NCI-H526 treated with DMSO at 0.1 percent for 48 hours (cell line): Measurements from ENCODE around the gene CFAP119.

Source experiments
- DNase-seq: peaks from one replicate; lab custom pipeline; 2025; lab: John Stamatoyannopoulos, UW

CFAP119 gene

DNA sequence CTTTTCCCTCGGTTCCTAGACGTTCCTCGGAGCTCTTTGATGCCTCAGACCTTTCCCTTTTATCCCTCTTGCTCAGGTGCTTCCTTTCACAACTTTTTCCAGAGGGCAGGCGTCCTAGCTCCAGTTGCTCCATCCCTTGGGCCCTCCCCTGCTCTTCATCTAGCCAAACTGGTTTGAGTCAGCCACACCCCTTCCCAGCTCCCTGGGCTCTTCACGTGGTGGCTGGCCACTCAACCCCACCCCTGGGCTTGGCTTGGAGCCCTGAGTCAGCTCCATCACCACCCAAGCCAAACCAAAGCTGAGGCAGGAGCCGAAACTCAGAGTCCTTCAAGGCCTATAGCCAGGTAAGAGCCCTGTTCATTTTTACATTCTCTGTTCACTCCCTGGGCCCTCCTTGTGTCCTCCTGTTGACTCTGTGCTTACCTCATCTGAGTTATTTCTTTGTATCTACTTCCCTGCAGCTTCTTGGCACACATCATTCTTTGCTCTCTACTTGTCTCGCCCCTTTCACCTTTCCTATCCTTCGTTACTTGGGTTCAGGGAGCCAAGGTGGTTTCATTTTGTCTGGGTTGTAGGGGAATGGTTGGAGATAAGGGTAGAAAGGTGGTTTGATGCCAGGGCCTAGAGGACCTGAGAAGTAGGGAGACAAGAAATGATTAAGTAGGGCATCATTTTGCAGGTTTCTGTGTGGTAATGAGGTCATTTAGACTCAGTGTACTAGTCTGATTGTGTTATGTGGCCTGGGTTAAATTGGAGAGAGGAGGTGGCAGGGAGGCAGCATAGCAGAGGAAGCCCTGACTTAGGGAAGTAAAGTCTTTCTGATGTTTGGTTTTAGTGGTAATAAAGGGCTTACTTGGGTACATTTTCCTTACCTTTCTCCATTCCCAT is 21.3 kb downstream of the CFAP119 start:
- peak; percentile 30 for DNase-seq

DNA sequence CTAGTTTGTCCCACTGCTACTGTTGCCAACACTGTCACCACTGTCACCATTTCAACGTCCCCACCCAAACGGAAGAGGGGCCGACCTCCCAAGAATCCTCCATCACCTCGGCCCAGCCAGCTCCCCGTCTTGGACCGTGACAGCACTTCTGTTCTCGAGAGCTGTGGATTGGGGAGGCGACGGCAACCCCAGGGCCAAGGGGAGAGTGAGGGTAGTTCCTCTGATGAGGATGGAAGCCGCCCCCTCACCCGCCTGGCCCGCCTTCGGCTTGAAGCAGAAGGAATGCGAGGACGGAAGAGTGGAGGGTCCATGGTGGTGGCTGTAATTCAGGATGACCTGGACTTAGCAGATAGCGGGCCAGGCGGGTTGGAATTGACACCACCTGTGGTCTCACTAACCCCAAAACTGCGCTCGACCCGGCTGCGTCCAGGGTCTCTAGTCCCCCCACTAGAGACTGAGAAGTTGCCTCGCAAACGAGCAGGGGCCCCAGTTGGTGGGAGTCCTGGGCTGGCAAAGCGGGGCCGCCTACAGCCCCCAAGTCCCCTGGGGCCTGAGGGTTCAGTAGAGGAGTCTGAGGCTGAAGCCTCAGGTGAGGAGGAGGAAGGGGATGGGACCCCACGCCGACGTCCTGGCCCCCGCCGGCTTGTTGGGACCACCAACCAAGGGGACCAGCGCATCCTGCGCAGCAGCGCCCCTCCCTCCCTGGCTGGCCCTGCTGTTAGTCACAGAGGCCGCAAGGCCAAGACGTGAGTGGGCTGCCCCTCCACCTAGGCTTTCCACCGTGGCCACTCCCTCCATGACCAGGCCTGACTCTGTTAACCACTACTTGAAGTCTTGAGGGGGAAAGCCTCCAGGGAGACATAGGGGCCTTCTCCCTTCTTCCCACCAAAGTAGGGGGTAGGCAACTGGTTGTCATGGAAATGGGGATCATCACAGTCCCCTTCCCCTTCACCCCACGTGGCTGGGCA is 22.6 kb downstream of the CFAP119 start:
- no peak for DNase-seq

DNA sequence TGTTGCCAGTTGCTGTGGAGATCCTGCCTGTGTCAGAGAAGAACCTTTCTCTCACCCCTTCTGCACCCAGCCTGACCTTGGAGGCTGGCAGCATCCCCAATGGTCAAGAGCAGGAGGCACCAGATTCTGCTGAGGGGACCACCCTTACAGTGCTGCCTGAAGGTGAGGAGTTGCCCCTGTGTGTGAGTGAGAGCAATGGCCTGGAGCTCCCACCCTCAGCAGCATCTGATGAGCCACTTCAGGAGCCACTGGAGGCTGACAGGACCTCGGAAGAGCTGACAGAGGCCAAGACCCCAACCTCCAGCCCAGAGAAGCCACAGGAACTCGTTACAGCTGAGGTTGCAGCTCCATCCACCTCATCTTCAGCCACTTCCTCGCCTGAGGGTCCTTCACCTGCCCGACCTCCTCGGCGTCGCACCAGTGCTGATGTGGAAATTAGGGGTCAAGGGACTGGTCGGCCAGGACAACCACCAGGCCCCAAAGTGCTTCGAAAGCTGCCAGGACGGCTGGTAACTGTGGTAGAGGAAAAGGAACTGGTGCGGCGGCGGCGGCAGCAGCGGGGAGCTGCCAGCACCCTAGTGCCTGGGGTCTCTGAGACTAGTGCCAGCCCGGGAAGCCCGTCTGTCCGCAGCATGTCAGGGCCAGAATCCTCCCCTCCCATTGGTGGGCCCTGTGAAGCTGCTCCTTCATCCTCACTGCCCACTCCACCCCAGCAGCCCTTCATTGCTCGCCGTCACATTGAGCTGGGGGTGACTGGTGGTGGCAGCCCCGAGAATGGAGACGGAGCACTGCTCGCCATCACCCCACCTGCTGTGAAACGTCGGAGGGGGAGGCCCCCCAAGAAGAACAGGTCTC is 23.8 kb downstream of the CFAP119 start:
- no peak for DNase-seq

- DNase-seq = no peak
These were observed 24.7 kb downstream of the CFAP119 start for GRCh38 chr16:30736995-30737793.

GRCh38 chr16:30731411-30731810 is 30.5 kb downstream of the CFAP119 start:
- no peak for DNase-seq

GRCh38 chr16:30728899-30729672 is 32.8 kb downstream of the CFAP119 start:
- no peak for DNase-seq

GRCh38 chr16:30728321-30728720 is 33.5 kb downstream of the CFAP119 start:
- DNase-seq = no peak

DNA sequence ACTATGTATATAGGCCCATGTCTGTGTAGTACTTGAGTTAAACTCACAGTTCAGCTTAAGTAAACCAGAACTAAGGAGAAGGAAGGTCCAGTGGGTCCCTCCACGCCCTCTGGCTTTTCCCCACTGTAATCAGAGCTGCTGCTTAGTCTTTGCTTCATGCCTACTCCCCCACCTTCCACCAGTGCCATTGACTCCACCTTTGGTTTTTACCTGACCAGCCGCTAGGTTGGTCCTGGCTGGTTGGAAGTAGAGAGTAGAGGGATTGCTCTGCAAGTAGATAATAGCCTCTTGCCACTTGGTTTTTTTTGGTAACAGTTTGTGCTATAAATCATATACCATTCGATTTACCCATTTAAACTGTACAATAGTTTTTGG is 36.5 kb downstream of the CFAP119 start:
- no peak for DNase-seq

DNA sequence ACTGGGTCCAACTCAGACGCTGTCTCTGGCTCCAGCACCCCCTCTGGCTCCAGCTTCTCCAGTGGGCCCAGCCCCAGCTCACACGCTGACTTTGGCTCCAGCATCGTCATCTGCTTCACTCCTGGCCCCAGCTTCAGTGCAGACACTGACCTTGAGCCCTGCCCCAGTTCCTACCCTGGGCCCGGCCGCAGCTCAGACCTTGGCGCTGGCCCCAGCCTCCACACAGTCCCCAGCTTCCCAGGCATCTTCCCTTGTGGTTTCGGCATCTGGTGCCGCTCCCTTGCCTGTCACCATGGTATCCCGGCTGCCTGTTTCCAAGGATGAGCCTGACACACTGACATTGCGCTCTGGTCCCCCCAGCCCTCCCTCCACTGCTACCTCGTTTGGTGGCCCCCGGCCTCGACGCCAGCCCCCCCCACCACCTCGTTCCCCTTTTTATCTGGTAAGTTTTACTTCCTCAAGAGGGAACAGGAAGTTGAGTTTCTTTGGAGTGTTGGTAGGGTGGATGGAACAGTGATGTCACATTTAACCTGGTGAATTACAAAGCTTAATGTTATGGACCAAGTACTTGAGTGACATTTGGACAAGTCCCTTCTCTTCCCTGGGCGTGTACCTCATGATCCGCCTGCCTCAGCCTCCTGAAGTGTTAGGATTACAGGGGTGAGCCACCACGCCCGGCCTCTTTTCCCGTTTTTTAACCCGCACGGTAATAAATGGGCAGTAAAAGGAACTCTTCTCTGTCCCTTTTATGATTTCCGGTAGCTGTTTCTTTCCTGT is 37.0 kb downstream of the CFAP119 start:
- DNase-seq = no peak

- no peak for DNase-seq
These were observed 38.0 kb downstream of the CFAP119 start for GRCh38 chr16:30723725-30724355.

- no peak for DNase-seq
These were observed 38.9 kb downstream of the CFAP119 start for GRCh38 chr16:30722916-30723315.

DNA sequence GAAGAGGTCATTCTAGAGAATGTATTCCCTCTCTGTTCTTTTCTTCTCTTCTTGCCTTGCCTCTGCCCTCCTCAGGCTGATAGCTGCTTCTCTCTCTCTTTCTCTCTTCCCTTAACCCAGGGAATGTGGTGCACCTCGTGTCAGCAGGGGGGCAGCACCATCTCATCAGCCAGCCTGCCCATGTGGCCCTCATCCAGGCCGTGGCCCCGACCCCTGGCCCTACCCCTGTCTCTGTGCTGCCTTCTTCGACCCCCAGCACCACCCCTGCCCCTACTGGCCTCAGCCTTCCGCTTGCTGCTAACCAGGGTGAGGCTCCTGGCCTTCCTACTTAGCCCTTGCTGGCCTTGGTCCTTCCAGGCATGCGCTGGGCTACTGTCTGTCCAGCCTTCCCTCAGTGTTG is 39.4 kb downstream of the CFAP119 start:
- DNase-seq = no peak

GRCh38 chr16:30721606-30722005 is 40.3 kb downstream of the CFAP119 start:
- no peak for DNase-seq

- DNase-seq = no peak
These were observed 40.7 kb downstream of the CFAP119 start for GRCh38 chr16:30721167-30721566.

- no peak for DNase-seq
These were observed 41.2 kb downstream of the CFAP119 start for GRCh38 chr16:30720694-30721093.

- DNase-seq = no peak
These were observed 41.8 kb downstream of the CFAP119 start for GRCh38 chr16:30720086-30720485.

GRCh38 chr16:30715750-30716445 is 46.0 kb downstream of the CFAP119 start:
- no peak for DNase-seq

DNA sequence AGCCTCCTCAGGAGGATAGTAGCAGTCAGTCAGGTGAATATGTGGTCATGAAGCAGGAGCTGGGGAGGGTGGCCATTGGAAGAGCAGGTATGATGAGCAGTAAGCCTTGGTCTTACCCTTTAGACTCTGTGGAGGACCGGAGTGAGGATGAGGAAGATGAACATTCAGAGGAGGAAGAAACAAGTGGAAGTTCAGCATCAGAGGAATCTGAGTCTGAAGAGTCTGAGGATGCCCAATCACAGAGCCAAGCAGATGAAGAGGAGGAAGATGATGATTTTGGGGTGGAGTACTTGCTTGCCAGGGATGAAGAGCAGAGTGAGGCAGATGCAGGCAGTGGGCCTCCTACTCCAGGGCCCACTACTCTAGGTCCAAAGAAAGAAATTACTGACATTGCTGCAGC is 50.1 kb downstream of the CFAP119 start:
- DNase-seq = no peak
